NT2/D1 (cell line): Measurements from ENCODE around the gene NRXN2.

Experiments
- DNase-seq: peaks from one replicate; pipeline ENCODE4 v3.0.0-alpha.2; 2011; ENCODE audit warnings: low read depth, low spot score
- H3K27me3 ChIP-seq: 2 replicates; pipeline ENCODE4 v1.6.0; 2011; ENCODE audit warnings: mild to moderate bottlenecking; ENCODE audit not compliant: insufficient read length, insufficient read depth
- H3K36me3 ChIP-seq: 2 replicates; pipeline ENCODE4 v1.6.1; 2011; ENCODE audit warnings: mild to moderate bottlenecking, low read length, mixed read lengths; ENCODE audit not compliant: insufficient read depth, insufficient read length
- H3K4me1 ChIP-seq: 2 replicates; pipeline ENCODE4 v1.5.1; 2011; ENCODE audit not compliant: insufficient read depth, insufficient read length
- H3K4me3 ChIP-seq: 2 replicates; pipeline ENCODE4 v1.5.1; 2011; ENCODE audit warnings: low read depth; ENCODE audit not compliant: insufficient read length
- H3K9ac ChIP-seq: 2 replicates; pipeline ENCODE4 v1.6.0; 2011; ENCODE audit warnings: low read depth; ENCODE audit not compliant: insufficient read length
- H3K9me3 ChIP-seq: 2 replicates; pipeline ENCODE4 v1.5.1; 2011; ENCODE audit warnings: mild to moderate bottlenecking, low read length; ENCODE audit not compliant: insufficient read depth
- SUZ12 ChIP-seq: IDR thresholded peaks from 2 replicates; pipeline ENCODE4 v1.6.1; 2011; ENCODE audit not compliant: insufficient read length, insufficient read depth; ENCODE audit errors: extremely low read depth
- YY1 ChIP-seq: IDR thresholded peaks from 2 replicates; pipeline ENCODE4 v1.6.1; 2011; ENCODE audit not compliant: insufficient read length, insufficient read depth
- ZNF274 ChIP-seq: IDR thresholded peaks from 2 replicates; pipeline ENCODE4 v1.6.1; 2011; ENCODE audit warnings: mild to moderate bottlenecking, low read depth, low read length

NRXN2 gene

GRCh38 chr11:64593156-64594105 lies 129.6 kb downstream of the NRXN2 start:
- peaks cover 13% of the 10 kb centered on the region for H3K9me3 ChIP-seq
- no peak overlapping the region for H3K4me3 ChIP-seq

GRCh38 chr11:64592656-64593055 lies 130.3 kb downstream of the NRXN2 start:
- DNase-seq = no peak
- H3K4me1 ChIP-seq = no peaks in the 10 kb centered on the region
- TF ChIP-seq ZNF274 (no peak), YY1 (no peak), SUZ12 (no peak)
- H3K27me3 ChIP-seq = no peaks in the 10 kb centered on the region
- H3K4me3 ChIP-seq = no peak overlapping the region
- no peaks in the 10 kb centered on the region for H3K36me3 ChIP-seq
- peaks cover 17% of the 10 kb centered on the region for H3K9me3 ChIP-seq
- no peak overlapping the region for H3K9ac ChIP-seq

More at GRCh38 chr11:64593156-64594105, 129.6 kb downstream of the NRXN2 start:
- H3K36me3 ChIP-seq = no peaks in the 10 kb centered on the region
- no peaks in the 10 kb centered on the region for H3K27me3 ChIP-seq
- no peaks in the 10 kb centered on the region for H3K4me1 ChIP-seq
- no peak for DNase-seq
- TF ChIP-seq ZNF274 = no peak
- TF ChIP-seq SUZ12 = no peak
- no peak for TF ChIP-seq YY1
- H3K9ac ChIP-seq = no peak overlapping the region

GRCh38 chr11:64592234-64592615 lies 130.8 kb downstream of the NRXN2 start:
- H3K9me3 ChIP-seq = peaks cover 17% of the 10 kb centered on the region
- DNase-seq = no peak
- no peak overlapping the region for H3K4me3 ChIP-seq
- no peak overlapping the region for H3K9ac ChIP-seq
- H3K4me1 ChIP-seq = no peaks in the 10 kb centered on the region
- no peaks in the 10 kb centered on the region for H3K36me3 ChIP-seq
- H3K27me3 ChIP-seq = no peaks in the 10 kb centered on the region
- no peak for TF ChIP-seq YY1
- no peak for TF ChIP-seq ZNF274
- no peak for TF ChIP-seq SUZ12

- H3K9me3 ChIP-seq = peaks cover 17% of the 10 kb centered on the region
- H3K4me3 ChIP-seq = no peak overlapping the region
- no peaks in the 10 kb centered on the region for H3K36me3 ChIP-seq
- no peaks in the 10 kb centered on the region for H3K27me3 ChIP-seq
- no peak for DNase-seq
- no peak for TF ChIP-seq YY1
- no peak for TF ChIP-seq SUZ12
- TF ChIP-seq ZNF274 = no peak
- H3K4me1 ChIP-seq = no peaks in the 10 kb centered on the region
- H3K9ac ChIP-seq = no peak overlapping the region
Measured at GRCh38 chr11:64591257-64592233, 131.5 kb downstream of the NRXN2 start.

- H3K36me3 ChIP-seq = no peaks in the 10 kb centered on the region
- H3K27me3 ChIP-seq = no peaks in the 10 kb centered on the region
- H3K9ac ChIP-seq = no peak within 1 kb of the TSS
Measured at GRCh38 chr11:64590763-64591221, 132.2 kb downstream of the NRXN2 start, which contains the start of gene SLC22A12. Gene SLC22A12 (plus strand): TSS chr11:64591220. CDS start chr11:64591557, 337 bp downstream.

GRCh38 chr11:64588701-64589100 lies 134.3 kb downstream of the NRXN2 start:
- H3K9me3 ChIP-seq = 0 out of 2 replicates have a peak, but pooled peaks cover 7% of the 10 kb centered on the region
- no peaks in the 10 kb centered on the region for H3K27me3 ChIP-seq
- no peaks in the 10 kb centered on the region for H3K36me3 ChIP-seq
- DNase-seq = no peak
- peaks cover 2% of the 10 kb centered on the region for H3K4me1 ChIP-seq
- TF ChIP-seq ZNF274 (no peak), SUZ12 (no peak), YY1 (no peak)
- no peak overlapping the region for H3K4me3 ChIP-seq
- no peak overlapping the region for H3K9ac ChIP-seq

More at GRCh38 chr11:64590763-64591221, 132.2 kb downstream of the NRXN2 start, which contains the start of gene SLC22A12:
- Histone ChIP-seq H3K9me3 (peaks cover 12% of the 10 kb centered on the region; the same call in 1 of the 2 replicates), H3K4me1 (no peaks in the 10 kb centered on the region), H3K4me3 (no peak within 1 kb of the TSS)
- no peak for TF ChIP-seq YY1
- no peak for DNase-seq
